VCaP (cell line): ENCODE results near the gene NOL9.

Source experiments
- H3K27ac ChIP-seq: fragments of 450-650 bp; 2 replicates; pipeline ENCODE4 v1.5.1; 2017
- CTCF ChIP-seq: fragments of 450-650 bp; conservative IDR thresholded peaks from 2 replicates; pipeline ENCODE4 v1.5.1; 2017; ENCODE audit warnings: mild to moderate bottlenecking, moderate library complexity

NOL9 gene

GRCh38 chr1:6472391-6472790, 81.9 kb downstream of the NOL9 start:
- no peak overlapping the region for H3K27ac ChIP-seq
- TF ChIP-seq CTCF = 0 out of 2 replicates have a peak, but pooled peaks have one; percentile 8

- TF ChIP-seq CTCF = no peak
- no peak overlapping the region for H3K27ac ChIP-seq
These were observed 82.3 kb downstream of the NOL9 start for GRCh38 chr1:6471970-6472368.
